Transverse colon (tissue), 4 donors: Measurements from ENCODE around the gene RETSAT. TPM values are rescaled to one million over a fixed set of nuclear protein-coding genes. Genes with fewer than 3 reads are reported as not detected.

Source experiments
- DNase-seq: peaks from one replicate; pipeline ENCODE4 v3.0.0-alpha.2; 2019
- H3K27ac ChIP-seq, 4 donors: fragments of 200-600 bp; sonication (generic); 2 replicates each; pipeline ENCODE4 v1.5.1; 2016 to 2018; ENCODE audit warnings: inconsistent platforms in 4 of 4
- H3K27me3 ChIP-seq: fragments of 200-600 bp; sonication (generic); 2 replicates; pipeline ENCODE4 v1.5.1; 2017; ENCODE audit warnings: inconsistent platforms
- H3K36me3 ChIP-seq, 4 donors: fragments of 200-600 bp; sonication (generic); 2 replicates each; pipeline ENCODE4 v1.5.1; 2017 to 2019; ENCODE audit warnings: inconsistent platforms in 4 of 4
- H3K4me1 ChIP-seq, 4 donors: fragments of 200-600 bp; sonication (generic); 2 replicates each; pipeline ENCODE4 v1.5.1; 2017 to 2020; ENCODE audit warnings: inconsistent platforms in 4 of 4
- H3K4me3 ChIP-seq, 4 donors: fragments of 200-600 bp; sonication (generic); 1 replicate in 1 of 4; 2 replicates in 3 of 4; pipeline versions ENCODE4 v1.5.1 to v1.6.1; 2017 to 2019; ENCODE audit warnings: inconsistent platforms in 4 of 4
- H3K9me3 ChIP-seq, 2 donors: fragments of 200-600 bp; sonication (generic); 2 replicates each; pipeline ENCODE4 v1.5.1; 2017 to 2019; ENCODE audit warnings: inconsistent platforms in 2 of 2
- EP300 ChIP-seq: sonication (generic); formaldehyde crosslinking; IDR thresholded peaks from one replicate; pipeline ENCODE4 v1.6.1; 2017; ENCODE audit warnings: antibody characterized with exemption, low read depth
- POLR2A ChIP-seq: fragments of 450-650 bp; IDR thresholded peaks from one replicate; pipeline ENCODE4 v1.6.1; 2016; ENCODE audit warnings: antibody characterized with exemption, mild to moderate bottlenecking, moderate library complexity
- POLR2AphosphoS5 ChIP-seq, 3 donors: sonication (generic); formaldehyde crosslinking; IDR thresholded peaks; one replicate each; pipeline ENCODE4 v1.6.1; 2016; ENCODE audit warnings: antibody characterized with exemption in 3 of 3
- WGBS, 2 donors: methylation state at CpG; one replicate each; pipeline ENCODE4 v1.1.5; 2018; ENCODE audit warnings: low coverage in 1 of 2; 5-methylcytosine and 5-hydroxymethylcytosine counted together
- in situ Hi-C, 4 donors: fragments of 200-750 bp; cut with MboI; loops; one replicate each; pipeline versions ENCODE4 v1.15.0 to v1.15.1; 2017; ENCODE audit warnings: low sequenced_read_pairs in 3 of 4, low pct_ligation_motif_present in 1 of 4, low pct_unique_long_range_greater_than_20kb in 1 of 4
- intact Hi-C: fragments of 100-400 bp; cut with DNase I; formaldehyde crosslinking; loops from one replicate; pipeline ENCODE4 v1.15.1; 2023; ENCODE audit warnings: low total_unique reads
- small RNA-seq, 4 donors: library from RNA; depleted of rRNA; stranded (forward); fragments of <200 nt; gene quantifications; one replicate each; pipeline ENCODE3, GENCODE V24; 2016
- total RNA-seq, 4 donors: library from RNA; depleted of rRNA; stranded (reverse); fragments of >200 nt; gene quantifications; one replicate each; pipeline ENCODE4 v1.1.0, GENCODE V29; 2016
- TF ChIP-seq, protein P1 (sequence below), 5 experiments: fragments of 200-600 bp in 3 of 5; fragments of 450-650 bp in 2 of 5; sonication (generic) in 3 of 5; IDR thresholded peaks; 1 replicate in 2 of 5; 2 replicates in 3 of 5; pipeline ENCODE4 v1.5.1; 2016 to 2017; ENCODE audit warnings: antibody characterized with exemption in 5 of 5, inconsistent platforms in 3 of 5, mild to moderate bottlenecking in 2 of 5, moderate library complexity in 1 of 5

The RETSAT gene
- total RNA-seq, 4 donors from 2014 or later = 109 to 638 (median 330) TPM

DNA sequence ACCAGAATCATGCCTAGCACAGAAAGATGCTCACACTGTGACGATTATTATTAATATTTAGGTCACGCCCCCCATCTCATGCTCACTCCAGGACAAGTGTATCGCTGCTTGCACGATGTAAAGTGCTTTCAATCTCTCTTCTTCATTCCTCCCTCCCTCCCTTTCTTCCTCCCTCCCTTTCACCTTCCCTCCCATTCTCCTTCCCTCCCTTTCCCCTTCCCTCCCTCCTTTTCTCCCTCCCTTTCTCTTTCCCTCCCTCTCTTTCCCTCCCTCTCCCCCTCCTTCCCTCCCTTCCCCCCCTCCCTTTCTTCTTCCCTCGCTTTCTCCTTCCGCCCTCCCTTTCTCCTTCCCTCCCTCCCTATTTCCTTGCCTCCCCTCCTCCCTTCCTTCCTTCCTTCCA is 46.1 kb downstream of the RETSAT start:
- no peaks in the 10 kb centered on the region for H3K9me3 ChIP-seq
- WGBS, 2 donors = 80 to 81% methylated on average over 2 to 5 of the region's 6 CpGs
- in situ Hi-C loops = no loop called here
- peaks cover 13 to 38% (median 26%) of the 10 kb centered on the region in 4 donors for H3K4me1 ChIP-seq
- no peak overlapping the region for H3K4me3 ChIP-seq
- H3K36me3 ChIP-seq = no peaks in the 10 kb centered on the region
- TF ChIP-seq POLR2A = no peak
- TF ChIP-seq, protein P1, sequence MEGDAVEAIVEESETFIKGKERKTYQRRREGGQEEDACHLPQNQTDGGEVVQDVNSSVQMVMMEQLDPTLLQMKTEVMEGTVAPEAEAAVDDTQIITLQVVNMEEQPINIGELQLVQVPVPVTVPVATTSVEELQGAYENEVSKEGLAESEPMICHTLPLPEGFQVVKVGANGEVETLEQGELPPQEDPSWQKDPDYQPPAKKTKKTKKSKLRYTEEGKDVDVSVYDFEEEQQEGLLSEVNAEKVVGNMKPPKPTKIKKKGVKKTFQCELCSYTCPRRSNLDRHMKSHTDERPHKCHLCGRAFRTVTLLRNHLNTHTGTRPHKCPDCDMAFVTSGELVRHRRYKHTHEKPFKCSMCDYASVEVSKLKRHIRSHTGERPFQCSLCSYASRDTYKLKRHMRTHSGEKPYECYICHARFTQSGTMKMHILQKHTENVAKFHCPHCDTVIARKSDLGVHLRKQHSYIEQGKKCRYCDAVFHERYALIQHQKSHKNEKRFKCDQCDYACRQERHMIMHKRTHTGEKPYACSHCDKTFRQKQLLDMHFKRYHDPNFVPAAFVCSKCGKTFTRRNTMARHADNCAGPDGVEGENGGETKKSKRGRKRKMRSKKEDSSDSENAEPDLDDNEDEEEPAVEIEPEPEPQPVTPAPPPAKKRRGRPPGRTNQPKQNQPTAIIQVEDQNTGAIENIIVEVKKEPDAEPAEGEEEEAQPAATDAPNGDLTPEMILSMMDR (IDR thresholded peaks at IDR 0.05) = no peak
- no peak for TF ChIP-seq EP300
- no peak for TF ChIP-seq POLR2AphosphoS5 (IDR thresholded peaks at IDR 0.05)
- intact Hi-C loops = no loop called here
- H3K27ac ChIP-seq = peak overlapping the region; percentile 83 to 91 (median 86)
- no peak for DNase-seq
- no peaks in the 10 kb centered on the region for H3K27me3 ChIP-seq

DNA sequence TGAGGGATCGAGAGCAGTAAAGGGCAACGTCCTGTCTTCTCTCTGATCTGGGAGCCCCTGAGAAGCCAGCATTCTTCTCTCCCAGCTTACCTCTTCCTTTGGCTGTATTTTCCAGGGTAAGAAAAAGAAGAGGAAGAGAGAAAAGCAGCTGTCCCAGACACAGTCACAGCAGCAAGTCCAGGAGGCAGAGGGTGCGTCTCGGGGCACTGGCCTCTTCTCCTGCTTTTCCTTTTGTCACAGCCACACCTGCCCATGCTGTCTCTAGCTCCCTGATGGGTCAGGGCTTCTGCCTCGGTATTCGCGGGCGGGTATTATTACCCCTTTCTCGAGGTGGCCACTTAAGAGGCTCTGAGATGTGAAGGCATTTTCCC is 46.8 kb downstream of the RETSAT start:
- WGBS, 2 donors = 40 to 49% methylated on average over 1 to 9 of the region's 9 CpGs
- intact Hi-C loops (no loop called here), in situ Hi-C loops (no loop called here)
- Histone ChIP-seq H3K4me3 (peak overlapping the region in 3 of 4 donors; percentile 12 to 22 (median 21)), H3K9me3 (no peaks in the 10 kb centered on the region), H3K27me3 (no peaks in the 10 kb centered on the region), H3K36me3 (no peaks in the 10 kb centered on the region), H3K4me1 (peaks cover 13 to 38% (median 26%) of the 10 kb centered on the region in 4 donors), H3K27ac (peak overlapping the region; percentile 83 to 91 (median 86))
- peak; percentile 54 for DNase-seq
- TF ChIP-seq, protein P1 (IDR thresholded peaks at IDR 0.05) = no peak
- TF ChIP-seq POLR2A (peak; percentile 70), POLR2AphosphoS5 (IDR thresholded peaks at IDR 0.05) (peak in 2 of 3 donors; percentile 37 to 58), EP300 (no peak)

DNA sequence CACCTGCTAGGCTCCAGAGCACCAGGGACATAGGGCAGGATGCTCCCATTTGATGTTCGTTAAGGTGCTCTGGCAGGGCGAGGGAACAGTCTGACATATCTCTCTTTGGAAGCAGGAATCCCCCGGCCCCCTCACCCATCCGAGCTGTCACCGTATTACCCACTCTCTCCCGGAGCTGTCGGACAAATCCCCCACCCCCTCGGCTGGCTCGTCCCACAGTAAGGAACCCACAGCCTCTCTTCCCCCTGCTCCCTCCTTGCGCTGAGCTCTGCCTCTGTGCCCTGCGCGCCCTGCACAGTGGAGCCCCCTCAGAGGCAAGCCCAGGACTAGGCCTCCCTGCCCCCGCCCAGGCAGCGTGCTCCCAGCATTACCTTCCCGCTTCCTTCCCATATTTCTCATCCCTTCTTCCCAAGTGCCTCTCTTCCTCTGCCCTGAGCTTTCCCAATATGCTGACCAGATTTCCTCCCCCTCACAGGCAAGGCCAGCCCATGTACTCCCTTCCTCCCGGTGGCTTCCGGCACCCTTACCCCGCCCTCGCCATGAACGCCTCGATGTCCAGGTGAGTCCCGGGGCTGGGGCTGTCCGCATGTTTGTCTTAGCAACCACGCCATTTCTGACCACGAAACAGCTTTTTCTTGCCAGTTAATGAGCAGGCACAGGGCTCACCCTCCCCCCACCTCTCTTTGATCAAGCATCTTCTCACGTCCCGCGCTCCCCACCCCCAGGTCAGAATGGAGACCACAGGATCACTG is 50.4 kb downstream of the RETSAT start:
- WGBS, 2 donors = 84 to 93% methylated on average over 3 to 28 of the region's 28 CpGs
- Histone ChIP-seq H3K36me3 (no peaks in the 10 kb centered on the region), H3K4me3 (no peak overlapping the region), H3K9me3 (no peaks in the 10 kb centered on the region), H3K27ac (no peak overlapping the region), H3K27me3 (no peaks in the 10 kb centered on the region), H3K4me1 (peaks cover 5 to 40% (median 23%) of the 10 kb centered on the region in 4 donors)
- no peak for DNase-seq
- intact Hi-C loops (loop anchor here (5.0 kb wide), 1 partner anchor 237 kb away; no protein-coding TSS in a partner anchor), in situ Hi-C loops (no loop called here)
- TF ChIP-seq POLR2AphosphoS5 (IDR thresholded peaks at IDR 0.05) = no peak
- TF ChIP-seq, protein P1 (IDR thresholded peaks at IDR 0.05) = no peak
- TF ChIP-seq POLR2A = no peak
- TF ChIP-seq EP300 = no peak

DNA sequence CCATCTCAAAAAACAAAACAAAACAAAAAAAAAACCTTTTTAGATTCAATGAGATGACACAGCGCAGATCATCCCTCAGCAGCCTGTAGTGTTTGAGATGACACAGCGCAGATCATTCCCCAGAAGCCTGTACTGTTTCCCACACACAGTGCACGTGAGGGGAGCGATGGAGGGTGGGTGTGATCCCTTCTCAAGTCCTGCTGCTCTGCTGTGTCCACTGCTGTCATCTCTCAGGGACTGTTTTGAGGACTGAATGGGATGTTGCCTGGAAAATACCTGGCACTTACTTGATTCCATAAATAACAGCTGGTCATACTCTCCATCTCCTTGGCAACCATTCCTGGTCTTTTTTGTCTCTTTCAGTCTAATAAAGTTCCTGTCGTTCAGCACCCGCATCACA is 52.2 kb downstream of the RETSAT start:
- no peak for TF ChIP-seq EP300
- TF ChIP-seq POLR2AphosphoS5 (IDR thresholded peaks at IDR 0.05) = no peak
- TF ChIP-seq, protein P1 (IDR thresholded peaks at IDR 0.05) = no peak
- no peak for TF ChIP-seq POLR2A

More for the DNA sequence above, 52.2 kb downstream of the RETSAT start:
- in situ Hi-C loops = no loop called here
- Histone ChIP-seq H3K9me3 (no peaks in the 10 kb centered on the region), H3K36me3 (no peaks in the 10 kb centered on the region), H3K27me3 (no peaks in the 10 kb centered on the region), H3K4me3 (no peak overlapping the region), H3K27ac (no peak overlapping the region), H3K4me1 (peaks cover 0 to 21% (median 7%) of the 10 kb centered on the region in 4 donors)
- intact Hi-C loops = loop anchor here (5.0 kb wide), 1 partner anchor 235 kb away; no protein-coding TSS in a partner anchor
- DNase-seq = no peak
- 80 to 84% methylated on average over 1 to 6 of the region's 6 CpGs for WGBS, 2 donors

Small RNAs within 50 kb of the gene (small RNA-seq; reads per million reads assigned to genes)
- gene AC062037.1 = 0 reads per million in 4 donors
- gene AC062037.2 = 0 reads per million in 4 donors
- 0 reads per million in 4 donors for gene RF00019
- 0 reads per million in 4 donors for gene RN7SL113P

Other genes starting within 250 kb of the RETSAT start
- 1 to 10 TPM in 2 of 4 donors, under 1 TPM in 2; 0.75 to 2.9 (median 1.1) TPM for gene TCF7L1, start 221.1 kb downstream of the RETSAT start, total RNA-seq
- gene TGOLN2, start 26.5 kb downstream of the RETSAT start, total RNA-seq = 100 to 1,000 TPM; 113 to 234 (median 232) TPM
- gene ELMOD3, start 241 bp upstream of the RETSAT start, total RNA-seq = 10 to 100 TPM; 13.3 to 37.8 (median 32.8) TPM
- 10 to 100 TPM; 18.3 to 92.1 (median 45.2) TPM for gene CAPG, start 55.8 kb upstream of the RETSAT start, total RNA-seq
- gene SH2D6, start 64.2 kb upstream of the RETSAT start, total RNA-seq = 10 to 100 TPM in 2 of 4 donors, 1 to 10 TPM in 1, not detected in 1; 7.6 to 14.2 (median 11.4) TPM
- gene MAT2A, start 184.6 kb upstream of the RETSAT start, total RNA-seq = 100 to 1,000 TPM in 3 of 4 donors, 10 to 100 TPM in 1; 66.2 to 185 (median 142) TPM
- 10 to 100 TPM in 3 of 4 donors, 1 to 10 TPM in 1; 7.9 to 31.3 (median 23.5) TPM for gene GGCX, start 207.0 kb upstream of the RETSAT start, total RNA-seq
- gene VAMP8, start 223.1 kb upstream of the RETSAT start, total RNA-seq = 100 to 1,000 TPM in 3 of 4 donors, 10 to 100 TPM in 1; 10.5 to 186 (median 147) TPM
- 10 to 100 TPM in 2 of 4 donors, 1 to 10 TPM in 1, not detected in 1; 9.4 to 26.9 (median 17.1) TPM for gene VAMP5, start 229.9 kb upstream of the RETSAT start, total RNA-seq
- gene RNF181, start 241.2 kb upstream of the RETSAT start, total RNA-seq = 100 to 1,000 TPM in 3 of 4 donors, 10 to 100 TPM in 1; 23.9 to 164 (median 141) TPM
- 10 to 100 TPM in 2 of 4 donors, 1 to 10 TPM in 2; 5.2 to 21.7 (median 12.8) TPM for gene TMEM150A, start 248.2 kb upstream of the RETSAT start, total RNA-seq